DMS153 treated with DMSO at 0.1 percent for 48 hours (cell line): ENCODE measurements around the gene RUFY3.
"Not testable (repeated sequence)": the region's sequence is repeated elsewhere in the genome, so short reads cannot be mapped to it uniquely, and the experiment has no call there.

Source experiments
- DNase-seq: peaks from one replicate; lab custom pipeline; 2025; ENCODE audit not compliant: unreplicated experiment; lab: John Stamatoyannopoulos, UW

RUFY3 gene

GRCh38 chr4:70734971-70735370 is 13.2 kb downstream of the RUFY3 start:
- no peak for DNase-seq

GRCh38 chr4:70735915-70736314 is 14.2 kb downstream of the RUFY3 start:
- DNase-seq = not testable (repeated sequence)

- no peak for DNase-seq
These were observed 15.2 kb downstream of the RUFY3 start for GRCh38 chr4:70737006-70737405.

- DNase-seq = no peak
These were observed 15.6 kb downstream of the RUFY3 start for GRCh38 chr4:70737409-70737808.

- no peak for DNase-seq
These were observed 18.0 kb downstream of the RUFY3 start for GRCh38 chr4:70739496-70740337.

GRCh38 chr4:70741867-70742658 is 20.3 kb downstream of the RUFY3 start:
- no peak for DNase-seq

- no peak for DNase-seq
These were observed 22.0 kb downstream of the RUFY3 start for GRCh38 chr4:70743731-70744130.

GRCh38 chr4:70746179-70746839 is 24.5 kb downstream of the RUFY3 start:
- no peak for DNase-seq

GRCh38 chr4:70747874-70748273 is 26.1 kb downstream of the RUFY3 start:
- no peak for DNase-seq

- no peak for DNase-seq
These were observed 27.5 kb downstream of the RUFY3 start for GRCh38 chr4:70749313-70749712.

GRCh38 chr4:70752236-70752635 is 30.5 kb downstream of the RUFY3 start:
- DNase-seq = no peak

GRCh38 chr4:70753630-70754029 is 31.9 kb downstream of the RUFY3 start:
- no peak for DNase-seq

- DNase-seq = no peak
These were observed 32.7 kb downstream of the RUFY3 start for GRCh38 chr4:70754470-70754869.

GRCh38 chr4:70754990-70755688 is 33.4 kb downstream of the RUFY3 start:
- DNase-seq = no peak

GRCh38 chr4:70759126-70759525 is 37.4 kb downstream of the RUFY3 start:
- DNase-seq = no peak

- DNase-seq = no peak
These were observed 37.9 kb downstream of the RUFY3 start for GRCh38 chr4:70759627-70760026.

- no peak for DNase-seq
These were observed 38.9 kb downstream of the RUFY3 start for GRCh38 chr4:70760662-70761061.

GRCh38 chr4:70761276-70761816 is 39.6 kb downstream of the RUFY3 start:
- no peak for DNase-seq

GRCh38 chr4:70765368-70765767 is 43.6 kb downstream of the RUFY3 start:
- DNase-seq = no peak

- DNase-seq = no peak
These were observed 46.7 kb downstream of the RUFY3 start for GRCh38 chr4:70768301-70768948.
